GM18507 (cell line): ENCODE data around the gene KIF13A.

Experiments used
- DNase-seq: peaks from one replicate; pipeline ENCODE4 v3.0.0; 2011; ENCODE audit warnings: low read depth; ENCODE audit not compliant: insufficient read length; ENCODE audit errors: extremely low spot score
- FAIRE-seq: peaks from 2 replicates; lab custom pipeline; 2011; peaks lifted over from hg19 to GRCh38; lab: Jason Lieb, UNC

Gene KIF13A

GRCh38 chr6:17883665-17884497 lies 103.6 kb downstream of the KIF13A start:
- FAIRE-seq, result no peak

GRCh38 chr6:17881085-17881858 lies 106.2 kb downstream of the KIF13A start:
- no peak for FAIRE-seq
- DNase-seq, result no peak

More at GRCh38 chr6:17883665-17884497, 103.6 kb downstream of the KIF13A start:
- DNase-seq, result no peak

DNA sequence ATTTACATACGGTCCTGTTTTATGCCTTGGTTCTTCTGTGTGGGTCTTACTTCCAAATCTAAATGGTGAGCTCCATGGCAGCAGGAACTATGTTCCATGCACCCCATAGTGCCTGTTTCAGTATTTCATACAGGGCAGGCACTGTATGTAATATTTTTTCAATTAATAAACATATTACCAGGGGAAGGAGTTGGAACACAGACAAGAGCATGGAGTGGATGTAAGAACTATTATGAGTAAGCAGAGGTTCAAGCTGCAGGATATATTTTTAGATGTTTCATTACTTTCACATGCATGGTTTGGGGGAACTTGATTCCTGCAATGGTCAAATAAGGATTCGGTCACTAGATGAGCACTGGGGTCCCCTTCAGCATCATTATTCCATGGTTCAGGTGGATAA lies 108.3 kb downstream of the KIF13A start:
- no peak for FAIRE-seq
- no peak for DNase-seq

DNA sequence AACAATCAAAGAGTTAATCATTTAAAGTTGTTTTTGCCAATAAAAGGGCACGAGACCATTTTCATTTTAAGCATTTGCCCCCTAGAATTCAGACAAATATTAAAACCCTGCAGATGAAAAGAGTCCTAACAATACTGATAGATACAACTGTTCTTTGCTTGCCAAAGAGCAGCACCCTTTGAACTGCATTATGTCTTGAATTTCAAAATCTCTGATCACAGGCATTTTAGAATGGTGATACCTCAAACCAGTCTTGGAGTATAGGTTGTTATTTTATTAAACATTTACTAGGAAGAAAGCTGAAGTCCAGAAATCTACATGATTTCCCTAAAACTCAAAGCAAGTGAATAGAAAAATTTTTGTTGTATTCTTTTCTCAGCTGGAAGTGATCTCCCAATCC lies 108.7 kb downstream of the KIF13A start:
- FAIRE-seq, result no peak
- DNase-seq, result no peak

DNA sequence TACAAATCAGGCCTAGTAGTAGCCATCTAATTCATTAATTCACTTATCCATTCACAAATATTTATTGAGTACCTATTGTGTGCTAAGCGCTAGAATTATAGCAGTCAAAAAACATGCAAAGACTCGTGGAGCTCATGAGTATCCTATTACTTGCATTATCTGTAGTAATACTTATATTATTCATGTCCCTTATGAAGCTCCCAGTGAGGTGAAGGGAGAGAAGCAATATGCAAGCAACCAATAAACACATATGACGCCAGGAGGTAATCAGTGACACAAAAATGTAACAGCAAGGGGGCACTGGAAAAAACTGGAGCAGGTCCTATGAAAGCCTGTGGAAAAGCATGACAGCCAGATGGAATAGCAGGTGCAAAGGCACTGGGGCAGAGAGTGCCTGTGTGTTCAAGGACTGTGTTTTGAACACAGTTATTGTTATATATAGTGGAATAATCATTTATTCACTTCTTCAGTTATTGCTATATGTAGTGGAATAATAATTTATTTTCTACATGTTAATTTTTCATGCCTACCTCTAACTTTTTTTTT lies 109.5 kb downstream of the KIF13A start:
- DNase-seq, result no peak
- FAIRE-seq, result no peak

DNA sequence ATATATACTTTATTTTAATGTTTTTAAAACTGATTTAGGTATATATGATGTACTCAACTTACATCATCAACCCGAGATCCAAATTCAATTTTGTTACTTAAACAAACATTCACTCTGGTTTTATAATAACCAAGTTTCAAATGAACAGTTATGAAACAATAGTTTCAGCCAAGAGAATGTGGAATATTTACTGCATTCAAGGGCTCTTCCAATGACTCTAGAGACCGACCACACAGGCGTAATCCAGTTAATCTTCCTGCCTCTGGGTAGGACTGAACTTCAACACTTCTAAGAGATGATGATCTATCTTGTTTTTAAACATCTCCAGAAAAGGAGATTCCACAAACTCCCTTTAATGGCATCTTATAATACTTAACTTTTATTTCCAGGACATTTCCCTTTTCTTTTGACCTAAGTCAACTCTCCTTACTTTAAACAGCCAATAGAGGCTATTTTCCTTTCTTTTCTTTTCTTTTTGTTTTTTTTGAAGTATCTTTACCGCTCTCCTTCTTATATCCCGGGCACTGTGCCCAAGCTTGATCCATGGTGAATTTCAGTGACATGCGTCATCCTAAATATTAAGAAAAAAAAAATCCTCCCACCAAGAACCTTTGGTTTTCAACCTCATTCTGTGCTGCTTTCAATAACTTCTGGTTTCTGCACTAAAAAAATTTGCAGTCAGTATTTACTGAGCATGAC lies 110.1 kb downstream of the KIF13A start:
- no peak for DNase-seq

GRCh38 chr6:17874753-17875152 lies 112.7 kb downstream of the KIF13A start:
- no peak for FAIRE-seq
- no peak for DNase-seq

More for the DNA sequence above, 110.1 kb downstream of the KIF13A start:
- FAIRE-seq, result no peak

DNA sequence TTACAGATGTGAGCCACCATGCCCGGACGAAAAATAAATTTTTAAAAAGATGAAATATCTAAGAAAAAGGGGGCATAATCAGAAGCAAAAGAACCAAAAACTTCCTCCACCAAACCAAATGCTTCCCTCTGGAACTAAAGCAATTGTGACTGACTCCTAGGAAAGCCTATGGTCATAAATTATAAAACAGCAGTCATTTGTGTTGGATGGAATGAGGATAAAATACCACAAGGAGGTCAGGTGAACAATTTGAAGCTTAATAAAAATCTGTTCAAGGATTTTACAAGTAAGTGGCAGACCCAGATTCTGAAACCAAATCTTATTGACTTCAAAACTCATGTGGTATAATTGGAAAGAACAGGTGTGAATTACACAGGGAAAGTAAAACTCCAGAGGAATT lies 114.5 kb downstream of the KIF13A start:
- DNase-seq, result no peak
- FAIRE-seq, result no peak

- DNase-seq, result no peak
- FAIRE-seq, result no peak
Measured at GRCh38 chr6:17871836-17872235, 115.6 kb downstream of the KIF13A start.

- no peak for DNase-seq
- no peak for FAIRE-seq
Measured at GRCh38 chr6:17871189-17871519, 116.3 kb downstream of the KIF13A start.

DNA sequence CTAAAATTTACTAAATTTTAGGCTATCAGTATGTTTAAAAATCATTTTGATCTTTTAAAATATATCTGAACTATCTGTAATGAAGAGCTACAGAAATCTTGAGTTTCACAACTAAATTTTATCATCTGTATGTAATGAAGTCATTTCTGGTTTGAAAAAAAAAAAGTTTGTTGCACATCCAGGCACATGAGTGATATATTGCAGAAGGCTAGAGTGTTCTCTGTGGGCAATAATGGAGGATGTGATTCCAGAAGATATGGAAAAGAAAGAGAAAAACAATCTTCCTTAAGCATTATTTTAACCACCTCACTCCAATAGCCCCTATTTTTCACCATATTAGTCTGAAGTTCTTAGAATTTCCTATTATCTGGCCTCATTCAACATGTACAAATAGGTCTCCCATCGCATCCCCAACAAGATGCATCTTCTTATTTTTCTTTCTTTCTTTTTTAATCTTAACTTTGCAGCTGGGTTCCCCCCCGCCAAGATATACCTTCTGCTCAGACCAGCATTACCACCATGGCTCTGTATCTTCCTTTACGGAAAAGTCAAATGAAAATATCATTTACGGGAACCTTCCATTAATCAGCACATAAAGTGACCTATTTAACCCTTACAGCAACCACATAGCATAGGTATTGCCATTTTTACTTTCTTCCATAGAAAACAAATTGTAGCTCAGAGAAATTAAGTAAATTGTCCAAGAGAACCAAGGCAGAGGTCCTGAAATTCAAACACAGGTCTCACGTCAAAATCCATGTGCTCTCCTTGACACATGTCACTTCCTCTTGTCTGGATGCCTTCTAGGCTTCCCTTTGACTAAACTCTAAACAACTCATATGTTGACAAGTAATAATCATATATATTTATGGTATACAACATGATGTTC lies 116.9 kb downstream of the KIF13A start:
- FAIRE-seq (no peak), DNase-seq (no peak)

GRCh38 chr6:17869753-17870050 lies 117.7 kb downstream of the KIF13A start:
- FAIRE-seq (no peak), DNase-seq (no peak)

DNA sequence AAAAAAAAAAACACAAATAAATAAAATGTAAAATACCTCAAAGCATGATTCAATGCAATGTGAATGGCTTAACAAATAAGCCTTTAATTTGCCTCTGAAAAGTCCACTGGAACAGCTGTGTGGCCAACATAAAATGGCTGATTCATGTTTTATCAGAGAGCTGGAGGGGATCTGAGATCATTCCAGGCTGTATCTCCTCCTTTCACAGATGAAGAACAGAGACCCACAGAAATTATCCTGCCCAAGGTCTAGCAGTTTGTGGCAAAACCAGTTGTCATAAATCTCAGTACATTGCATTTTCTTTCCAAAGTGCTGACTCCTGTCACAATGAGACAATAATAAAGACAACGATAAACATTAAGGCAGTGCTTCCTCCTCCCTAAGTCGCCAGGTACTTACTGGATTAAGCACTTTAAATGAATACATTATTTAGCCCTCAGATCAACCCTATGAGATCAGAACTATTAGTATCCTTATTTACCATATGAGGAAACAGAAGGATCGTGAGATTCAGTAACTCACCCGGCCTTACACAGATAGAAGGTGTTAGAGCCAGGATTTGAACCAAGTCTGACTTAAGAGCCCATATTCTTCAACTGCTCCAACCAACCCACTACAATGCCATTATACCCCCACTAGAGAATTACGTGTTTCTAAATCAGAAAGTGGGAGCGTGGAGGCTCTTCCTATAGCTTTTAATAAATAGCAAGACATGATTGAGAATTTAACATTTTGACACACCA lies 118.3 kb downstream of the KIF13A start:
- no peak for FAIRE-seq
- no peak for DNase-seq

DNA sequence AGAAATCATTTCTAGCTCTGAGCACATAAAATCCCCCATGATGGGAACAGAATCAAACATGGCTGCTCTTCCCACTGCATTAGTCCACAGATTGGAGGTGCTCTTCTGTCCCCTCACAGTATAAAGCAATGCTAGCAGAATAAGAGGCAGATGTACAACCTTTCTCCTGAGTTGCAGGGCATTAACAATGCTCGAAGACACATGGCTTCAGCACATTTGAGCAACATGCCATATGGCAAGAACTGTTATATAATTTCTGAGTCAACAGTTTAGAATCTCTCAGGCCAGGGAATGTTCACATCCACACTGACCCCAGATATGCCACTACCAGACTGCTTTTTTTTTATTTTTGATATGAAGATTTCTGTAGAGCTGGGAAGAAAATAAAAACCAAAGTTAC lies 119.6 kb downstream of the KIF13A start:
- no peak for FAIRE-seq
- no peak for DNase-seq

DNA sequence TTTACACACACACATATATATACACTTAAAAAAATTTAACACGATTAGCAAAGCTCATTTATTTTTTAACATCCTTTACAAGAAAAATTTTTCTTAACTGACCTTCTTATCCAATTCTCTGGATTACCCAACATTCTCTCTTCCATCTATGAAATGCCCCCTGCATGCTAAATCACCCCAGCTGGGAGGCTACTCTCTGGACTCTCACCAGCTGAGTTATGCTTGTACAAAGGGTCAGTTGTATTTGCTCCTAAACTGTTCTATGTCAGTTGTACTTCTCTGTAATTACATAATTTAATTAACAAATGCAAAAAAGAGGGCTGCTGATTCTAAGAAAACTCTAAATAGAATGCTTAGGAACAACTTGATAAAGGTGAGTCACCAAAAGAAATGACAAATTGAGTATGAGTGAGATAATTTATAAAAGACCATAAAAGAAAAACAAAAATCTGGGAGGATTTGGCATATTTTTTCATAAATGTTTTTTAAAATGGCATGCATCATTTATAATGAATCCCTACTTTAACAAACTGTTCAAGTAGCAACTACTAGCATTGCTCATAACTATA lies 120.5 kb downstream of the KIF13A start:
- no peak for DNase-seq
- FAIRE-seq, result no peak

DNA sequence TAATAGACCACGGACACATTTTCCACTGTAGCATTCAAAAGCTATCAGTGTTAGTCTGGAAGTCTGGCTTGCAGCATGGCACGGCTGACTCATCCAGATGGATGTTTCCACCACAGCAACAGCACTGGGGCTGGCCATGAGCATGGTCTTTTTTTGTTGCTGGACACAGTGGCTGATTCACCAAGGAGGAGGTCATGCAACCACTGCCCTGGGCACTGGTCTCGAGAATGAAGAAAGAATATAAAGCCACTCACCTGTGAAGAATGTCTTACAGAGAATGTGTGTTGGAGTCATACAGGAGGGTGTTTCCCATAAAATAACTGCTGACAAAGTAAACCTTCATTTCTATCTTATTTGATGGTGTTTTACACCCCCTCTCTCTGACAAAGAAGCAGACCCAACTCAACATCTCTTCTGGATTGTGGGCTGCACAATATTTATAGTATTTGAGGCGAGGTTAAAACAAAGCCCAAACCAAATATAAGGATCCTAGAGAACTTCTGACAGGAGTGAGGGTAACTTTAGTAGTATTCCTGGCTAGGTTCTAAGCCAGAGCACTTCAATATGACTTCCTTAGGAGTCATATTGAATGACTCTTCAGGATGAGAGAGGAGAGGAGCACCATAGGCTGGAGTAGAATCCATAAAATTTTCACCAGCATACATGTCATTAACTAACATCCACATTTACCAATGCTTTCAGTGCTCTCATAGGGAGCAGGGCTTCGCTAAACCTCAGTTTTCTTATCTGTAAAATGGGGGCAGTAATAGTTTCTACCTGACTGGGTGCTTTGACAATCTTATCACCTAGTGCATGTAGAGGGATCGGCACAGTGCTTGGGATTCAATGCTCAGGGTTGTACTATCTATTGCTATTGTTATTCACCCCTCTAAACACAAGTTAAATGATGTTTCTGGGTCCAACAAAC lies 121.4 kb downstream of the KIF13A start:
- FAIRE-seq (no peak), DNase-seq (no peak)

DNA sequence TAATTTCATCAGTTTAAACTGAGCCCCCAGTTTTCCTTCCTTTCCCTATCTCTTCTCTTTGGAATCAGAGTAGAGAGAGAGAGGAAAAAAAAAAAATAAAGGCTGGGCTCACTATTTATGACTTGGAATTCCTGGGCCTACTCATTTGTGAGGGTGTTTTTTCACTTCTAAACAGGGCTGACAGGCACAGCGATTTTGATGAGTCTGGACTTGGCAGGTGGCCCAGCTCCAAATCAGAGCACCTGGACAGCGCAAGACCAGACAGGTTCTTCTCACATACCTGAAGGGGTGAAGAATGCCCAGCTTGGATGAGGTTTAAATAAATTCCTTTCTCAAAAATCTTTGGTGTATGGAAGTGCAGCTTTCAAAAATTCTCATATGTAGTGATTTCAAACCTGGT lies 122.2 kb downstream of the KIF13A start:
- FAIRE-seq, result no peak
- DNase-seq, result no peak
